Nephron progenitor cell (in vitro differentiated cells): ENCODE data around the gene RPRD1A.

Experiments used
- DNase-seq: peaks from one replicate; pipeline ENCODE4 v3.0.0; 2021
- H3K27ac Mint-ChIP-seq: 2 replicates; pipeline ENCODE4 v1.8.0; 2021; ENCODE audit warnings: mild to moderate bottlenecking, moderate library complexity, mixed read lengths
- H3K27me3 Mint-ChIP-seq: 2 replicates; pipeline ENCODE4 v1.8.0; 2021; ENCODE audit warnings: mild to moderate bottlenecking, low read depth, mixed read lengths; ENCODE audit not compliant: poor library complexity
- H3K36me3 Mint-ChIP-seq: 2 replicates; pipeline ENCODE4 v1.8.0; 2021; ENCODE audit warnings: low read depth, mixed read lengths
- H3K4me1 Mint-ChIP-seq: 2 replicates; pipeline ENCODE4 v1.8.0; 2021; ENCODE audit warnings: mixed read lengths
- H3K4me3 Mint-ChIP-seq: 2 replicates; pipeline ENCODE4 v1.8.0; 2021; ENCODE audit warnings: mild to moderate bottlenecking, moderate library complexity, mixed read lengths
- H3K9me3 Mint-ChIP-seq: 2 replicates; pipeline ENCODE4 v1.8.0; 2021; ENCODE audit warnings: mild to moderate bottlenecking, moderate library complexity, mixed read lengths
- CTCF ChIP-seq: fragments of 200-600 bp; sonication (generic); IDR thresholded peaks from 2 replicates; pipeline ENCODE4 v1.5.0; 2021; ENCODE audit warnings: antibody characterized with exemption

The RPRD1A gene

GRCh38 chr18:36045241-36045991 is 21.9 kb downstream of the RPRD1A start:
- no peak overlapping the region for H3K4me3 Mint-ChIP-seq
- DNase-seq, result no peak
- H3K27ac Mint-ChIP-seq, result no peak overlapping the region
- no peaks in the 10 kb centered on the region for H3K4me1 Mint-ChIP-seq
- H3K9me3 Mint-ChIP-seq, result peaks cover 80% of the 10 kb centered on the region
- no peaks in the 10 kb centered on the region for H3K27me3 Mint-ChIP-seq
- H3K36me3 Mint-ChIP-seq, result peaks cover 86% of the 10 kb centered on the region
- no peak for TF ChIP-seq CTCF

GRCh38 chr18:36043153-36043552 is 24.2 kb downstream of the RPRD1A start:
- Mint-ChIP-seq H3K36me3 (peaks cover 87% of the 10 kb centered on the region), H3K4me3 (no peak overlapping the region), H3K27me3 (no peaks in the 10 kb centered on the region), H3K27ac (no peak overlapping the region), H3K4me1 (no peaks in the 10 kb centered on the region), H3K9me3 (peaks cover 80% of the 10 kb centered on the region)
- no peak for DNase-seq
- no peak for TF ChIP-seq CTCF

- DNase-seq, result no peak
- Mint-ChIP-seq H3K27ac (no peak overlapping the region), H3K4me3 (no peak overlapping the region), H3K27me3 (no peaks in the 10 kb centered on the region), H3K4me1 (no peaks in the 10 kb centered on the region), H3K9me3 (peaks cover 74% of the 10 kb centered on the region), H3K36me3 (peaks cover 85% of the 10 kb centered on the region)
- no peak for TF ChIP-seq CTCF
Measured at GRCh38 chr18:36041146-36041545, 26.2 kb downstream of the RPRD1A start.

GRCh38 chr18:36038102-36038663 is 29.2 kb downstream of the RPRD1A start:
- Mint-ChIP-seq H3K4me1 (no peaks in the 10 kb centered on the region), H3K36me3 (peaks cover 85% of the 10 kb centered on the region), H3K9me3 (peaks cover 61% of the 10 kb centered on the region), H3K27me3 (no peaks in the 10 kb centered on the region), H3K4me3 (no peak overlapping the region), H3K27ac (no peak overlapping the region)
- no peak for DNase-seq
- TF ChIP-seq CTCF, result no peak

- H3K9me3 Mint-ChIP-seq, result peaks cover 37% of the 10 kb centered on the region
- H3K27me3 Mint-ChIP-seq, result no peaks in the 10 kb centered on the region
- no peak for TF ChIP-seq CTCF
- peaks cover 81% of the 10 kb centered on the region for H3K36me3 Mint-ChIP-seq
- H3K4me3 Mint-ChIP-seq, result no peak overlapping the region
- no peak overlapping the region for H3K27ac Mint-ChIP-seq
- DNase-seq, result no peak
- no peaks in the 10 kb centered on the region for H3K4me1 Mint-ChIP-seq
Measured at GRCh38 chr18:36035253-36035652, 32.1 kb downstream of the RPRD1A start.
